HL-60 (cell line): ENCODE measurements around the gene GREB1.

ENCODE experiments used
- DNase-seq, 2 experiments: peaks; one replicate each; pipeline ENCODE4 v3.0.0-alpha.2; 2010 to 2020; ENCODE audit warnings: low read depth in 1 of 2, low spot score in 1 of 2
- H3K27ac ChIP-seq: fragments of 250-450 bp; sonication (Bioruptor Pico); replicated peaks from 2 replicates; pipeline ENCODE4 v1.5.1; 2020; ENCODE audit warnings: mild to moderate bottlenecking, moderate library complexity
- H3K27me3 ChIP-seq: fragments of 250-450 bp; sonication (Bioruptor Pico); 2 replicates; pipeline ENCODE4 v1.5.1; 2021; ENCODE audit warnings: mild to moderate bottlenecking, moderate library complexity; ENCODE audit not compliant: insufficient read depth, poor library complexity, severe bottlenecking
- H3K4me3 ChIP-seq: replicated peaks from 2 replicates; pipeline ENCODE4 v1.5.1; 2011; ENCODE audit warnings: mild to moderate bottlenecking, control low read depth, low read length; ENCODE audit not compliant: insufficient read depth
- CTCF ChIP-seq: IDR thresholded peaks from one replicate; pipeline ENCODE4 v1.5.1; 2011; ENCODE audit warnings: low read length, control low read depth, inconsistent platforms; ENCODE audit not compliant: insufficient read depth
- GABPA ChIP-seq: IDR thresholded peaks from 2 replicates; pipeline ENCODE4 v1.6.1; 2012; ENCODE audit warnings: low read depth
- POLR2AphosphoS5 ChIP-seq: IDR thresholded peaks from 2 replicates; pipeline ENCODE4 v1.6.1; 2012; ENCODE audit warnings: low read depth
- REST ChIP-seq: IDR thresholded peaks from 2 replicates; pipeline ENCODE4 v1.6.1; 2012; ENCODE audit warnings: low read depth; ENCODE audit not compliant: insufficient replicate concordance
- SPI1 ChIP-seq: IDR thresholded peaks from 2 replicates; pipeline ENCODE4 v1.6.1; 2012; ENCODE audit warnings: low read depth, mild to moderate bottlenecking, borderline replicate concordance

GREB1 gene

GRCh38 chr2:11672407-11672806 is 138.6 kb downstream of the GREB1 start:
- peaks cover 8% of the 10 kb centered on the region for H3K27me3 ChIP-seq
- H3K4me3 ChIP-seq = no peak overlapping the region
- no peak overlapping the region for H3K27ac ChIP-seq
- 0 out of 2 replicates have a peak, but pooled peaks have one; percentile 6 for TF ChIP-seq SPI1
- no peak for TF ChIP-seq REST
- TF ChIP-seq POLR2AphosphoS5 = no peak
- no peak for DNase-seq

- H3K4me3 ChIP-seq = no peak overlapping the region
- H3K27me3 ChIP-seq = peaks cover 11% of the 10 kb centered on the region
- no peak for DNase-seq
- TF ChIP-seq CTCF = no peak
- no peak for TF ChIP-seq REST
- no peak for TF ChIP-seq SPI1
- no peak for TF ChIP-seq POLR2AphosphoS5
- no peak for TF ChIP-seq GABPA
- H3K27ac ChIP-seq = no peak overlapping the region
Observed at GRCh38 chr2:11674983-11675382, 141.1 kb downstream of the GREB1 start.

GRCh38 chr2:11675423-11676112 is 141.7 kb downstream of the GREB1 start:
- Histone ChIP-seq H3K27ac (no peak overlapping the region), H3K4me3 (no peak overlapping the region), H3K27me3 (peaks cover 8% of the 10 kb centered on the region)
- TF ChIP-seq POLR2AphosphoS5 = no peak
- TF ChIP-seq REST = no peak
- TF ChIP-seq CTCF = no peak
- no peak for TF ChIP-seq GABPA
- no peak for TF ChIP-seq SPI1
- DNase-seq = no peak
